CD4-positive, alpha-beta T cell treated with Interleukin-12 subunit alpha and Interleukin-12 subunit beta, for 1 hour (primary cell): ENCODE results near the gene CDS2.
A peak's percentile ranks its signal among the peaks of the same experiment; 100 is the strongest.
"Not testable (repeated sequence)": the region's sequence is repeated elsewhere in the genome, so short reads cannot be mapped to it uniquely, and the experiment has no call there.

Experiments
- DNase-seq: peaks from one replicate; pipeline ENCODE4 v3.0.0-alpha.2; 2020

Gene CDS2

DNA sequence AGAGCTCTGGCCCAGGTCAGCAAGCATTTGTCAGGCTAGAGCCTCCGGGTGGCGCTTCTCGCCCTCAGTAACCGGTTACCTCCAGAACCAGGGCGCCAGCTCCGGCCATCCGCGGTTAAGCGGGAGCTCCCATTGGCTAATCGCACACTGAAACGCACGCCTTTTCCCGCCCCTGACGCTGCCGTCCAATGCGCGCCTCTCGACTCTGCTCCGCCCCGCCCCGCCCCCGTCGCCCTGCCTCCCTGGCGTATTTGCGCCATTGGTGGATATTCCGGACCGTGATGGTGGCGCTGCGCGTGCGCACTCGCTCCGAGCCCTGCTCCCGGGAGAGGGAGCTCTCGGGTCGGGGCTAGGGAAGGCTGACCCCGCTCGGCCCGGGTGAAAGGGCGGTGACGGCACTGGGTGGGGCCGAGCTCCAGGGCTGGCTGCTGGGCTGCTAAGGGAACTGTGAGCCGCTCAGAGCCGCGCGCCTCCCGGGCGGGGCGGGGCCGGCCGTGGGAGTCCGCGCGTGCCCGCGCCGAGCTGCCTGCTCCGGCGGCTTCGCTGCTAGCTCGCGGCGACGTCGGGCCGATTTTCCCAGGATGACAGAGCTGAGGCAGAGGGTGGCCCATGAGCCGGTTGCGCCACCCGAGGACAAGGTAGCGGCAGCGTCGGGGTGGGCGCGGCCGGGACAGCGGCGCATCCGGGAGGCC, at the start of gene CDS2:
TSS of gene CDS2 (plus strand) at position 497 of the 692 bp plus-strand sequence. CDS start at position 582, 85 bp downstream.
- DNase-seq = peak; percentile 100

DNA sequence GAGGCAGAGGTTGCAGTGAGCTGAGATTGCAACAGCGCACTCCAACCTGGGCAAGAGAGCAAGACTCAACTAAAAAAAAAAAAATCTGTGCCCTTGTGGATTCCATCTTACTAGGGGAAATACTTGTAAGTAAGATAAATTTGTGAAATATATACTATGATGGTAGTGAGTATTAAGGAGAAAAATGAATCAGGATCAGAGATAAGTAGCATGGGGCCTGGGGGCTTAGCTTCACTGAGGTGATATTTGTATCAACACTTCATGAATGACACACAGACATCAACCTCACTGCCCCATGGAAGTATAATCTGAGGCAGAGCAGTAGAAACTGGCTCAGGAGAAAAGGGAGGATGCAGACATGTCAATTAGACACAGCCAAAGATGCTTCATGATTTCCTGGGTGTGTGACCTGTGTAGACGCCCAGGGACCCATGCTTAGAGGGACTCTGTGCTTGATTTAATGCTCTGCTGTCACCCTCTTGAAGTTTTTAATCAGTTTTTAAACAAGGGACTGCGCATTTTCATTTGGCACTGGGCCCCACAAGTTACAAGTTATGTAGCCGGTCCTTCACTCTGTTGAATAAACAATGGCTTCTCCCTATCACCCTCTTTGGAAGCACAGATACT, 48.9 kb upstream of the CDS2 start:
- peak; percentile 20 for DNase-seq

DNA sequence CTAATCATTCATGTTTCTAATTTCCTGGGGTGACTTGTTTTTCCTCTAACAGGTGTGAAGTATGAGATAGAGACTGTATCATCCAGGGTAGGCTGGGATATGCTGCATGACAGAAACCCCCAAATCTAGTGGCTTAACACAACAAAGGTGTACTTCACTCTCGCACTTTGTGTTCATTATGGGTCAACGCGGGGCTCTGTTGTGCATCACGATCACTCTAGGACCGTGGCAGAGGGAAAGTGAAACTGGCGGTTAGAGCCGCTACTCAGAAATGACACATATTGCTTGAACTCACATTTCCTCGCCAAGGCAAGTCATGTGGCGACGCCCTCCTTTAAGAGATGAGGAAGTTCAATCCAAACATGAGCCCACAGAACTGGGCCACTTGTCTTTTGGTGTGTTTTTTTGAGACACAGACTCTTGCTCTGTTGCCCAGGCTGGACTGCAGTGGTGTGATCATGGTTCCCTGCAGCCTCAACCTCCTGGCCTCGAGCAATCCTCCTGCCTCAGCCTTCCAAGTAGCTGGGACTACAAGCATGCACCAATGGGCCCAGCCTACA, 48.3 kb upstream of the CDS2 start:
- peak; percentile 80 for DNase-seq

DNA sequence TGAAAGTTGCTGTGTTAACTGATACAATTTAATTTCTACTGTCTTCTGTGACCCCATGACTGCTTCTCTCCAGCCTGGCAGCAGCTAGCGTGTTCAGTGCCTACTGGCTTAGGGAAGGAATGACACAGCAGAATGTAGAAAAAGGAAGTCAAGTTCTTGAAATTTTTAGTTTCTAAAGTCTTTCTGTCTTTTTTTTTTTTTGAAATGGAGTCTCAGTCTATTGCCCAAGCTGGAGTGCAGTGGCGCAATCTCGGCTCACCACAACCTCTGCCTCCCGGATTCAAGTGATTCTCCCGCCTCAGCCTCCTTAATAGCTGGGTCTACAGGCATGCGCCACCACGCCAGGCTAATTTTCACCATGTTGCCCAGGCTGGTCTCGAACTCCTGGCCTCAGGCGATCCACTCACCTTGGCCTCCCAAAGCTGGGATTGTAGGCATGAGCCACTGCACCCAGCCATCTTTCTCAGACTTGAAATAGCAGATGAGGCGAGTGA, 46.4 kb upstream of the CDS2 start:
- peak; percentile 14 for DNase-seq

DNA sequence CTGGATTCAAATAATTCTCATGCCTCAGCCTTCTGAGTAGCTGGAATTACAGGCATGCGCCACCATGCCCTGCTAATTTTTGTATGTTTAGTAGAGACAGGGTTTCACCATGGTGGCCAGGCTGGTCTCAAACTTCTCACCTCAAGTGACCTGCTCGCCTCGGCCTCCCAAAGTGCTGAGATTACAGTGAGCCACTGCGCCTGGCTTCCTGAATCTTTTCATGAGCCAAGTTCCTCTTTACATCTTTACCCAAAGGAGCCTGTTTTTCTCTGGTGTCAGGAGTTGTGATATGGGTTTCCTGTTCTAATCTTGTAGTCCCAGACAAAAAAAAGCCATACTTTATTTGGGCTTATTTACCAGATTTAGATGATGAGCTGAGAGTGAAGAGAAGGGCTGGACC, 41.4 kb upstream of the CDS2 start:
- no peak for DNase-seq

DNA sequence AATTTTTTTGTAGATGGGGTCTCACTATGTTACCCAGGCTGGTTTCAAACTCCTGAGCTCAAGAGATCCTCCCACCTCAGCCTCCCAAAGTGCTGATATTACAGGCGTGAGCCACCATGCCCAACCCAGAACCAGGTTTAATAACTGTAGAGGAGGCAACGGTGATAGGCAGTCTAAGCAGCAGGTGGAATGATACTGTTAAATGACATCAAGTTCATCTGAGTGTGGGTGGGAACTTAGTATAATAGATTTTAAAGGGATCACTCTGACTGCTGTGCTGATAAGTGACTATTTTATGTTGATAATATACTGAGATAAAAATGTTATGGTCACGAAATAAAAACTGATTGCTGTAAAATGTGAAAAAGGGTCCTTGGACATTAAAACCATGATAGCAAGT, 38.1 kb upstream of the CDS2 start:
- no peak for DNase-seq

DNA sequence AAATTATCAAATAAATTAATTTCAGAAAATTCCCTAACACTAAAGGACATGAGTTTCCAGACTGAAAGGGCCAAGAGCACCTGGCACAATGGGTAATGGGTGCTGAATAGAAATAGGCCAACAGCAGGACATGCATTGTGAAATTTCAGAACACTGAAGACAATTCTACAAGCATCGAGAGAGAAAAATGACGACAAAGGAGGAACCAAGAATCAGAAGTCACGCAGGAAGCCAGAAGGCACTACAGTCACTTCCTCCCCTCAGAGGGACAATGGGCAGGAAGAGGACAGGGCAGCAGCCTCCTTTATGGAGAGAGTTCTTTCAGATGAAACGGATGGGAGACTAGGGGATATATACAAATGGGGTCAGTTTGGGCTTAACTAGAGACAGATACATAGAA, 36.6 kb upstream of the CDS2 start:
- peak; percentile 39 for DNase-seq

DNA sequence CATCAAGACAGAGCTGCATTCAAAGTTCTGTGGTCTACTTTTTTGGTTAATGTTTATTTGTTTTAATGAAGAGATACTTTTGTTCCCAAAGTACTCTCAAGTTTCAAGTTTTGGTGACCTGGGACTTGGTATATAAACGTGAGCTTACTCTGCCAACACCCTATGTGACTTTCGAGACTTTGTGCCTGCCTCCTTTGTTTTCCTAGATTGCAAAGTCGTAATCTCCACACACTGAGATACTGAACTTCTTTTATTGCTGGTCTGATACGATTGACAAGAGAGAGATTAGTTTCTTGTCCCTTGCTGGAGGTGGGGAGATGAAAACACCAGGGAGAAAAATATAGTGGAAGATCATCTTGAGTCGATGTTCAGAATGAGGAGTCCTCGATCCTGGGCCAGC, 34.9 kb upstream of the CDS2 start:
- DNase-seq = no peak

DNA sequence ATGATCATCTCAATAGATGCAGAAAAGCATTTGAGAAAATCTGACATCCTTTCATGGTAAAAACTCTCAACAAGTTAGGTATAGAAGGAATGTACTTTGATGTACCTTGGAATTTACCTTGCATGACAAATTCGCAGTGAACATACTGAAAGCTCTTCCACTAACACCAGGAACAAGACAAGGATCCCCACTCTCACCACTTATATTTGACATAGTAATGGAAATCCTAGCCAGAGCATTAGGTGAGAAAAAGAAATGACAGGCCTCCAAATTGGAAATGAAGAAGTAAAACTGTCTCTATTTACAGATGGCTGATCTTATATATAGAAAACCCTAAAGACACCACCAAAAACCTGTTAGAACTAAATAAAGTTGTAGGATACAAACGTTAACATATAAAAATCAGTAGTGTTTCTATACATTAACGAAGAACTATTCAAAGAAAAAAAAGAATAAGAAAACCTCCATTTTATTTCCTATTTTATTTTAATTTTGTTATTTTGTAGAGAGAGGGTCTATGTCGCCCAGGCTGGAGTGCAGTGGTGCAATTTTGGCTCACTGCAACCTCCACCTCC, 34.0 kb upstream of the CDS2 start:
- no peak for DNase-seq

DNA sequence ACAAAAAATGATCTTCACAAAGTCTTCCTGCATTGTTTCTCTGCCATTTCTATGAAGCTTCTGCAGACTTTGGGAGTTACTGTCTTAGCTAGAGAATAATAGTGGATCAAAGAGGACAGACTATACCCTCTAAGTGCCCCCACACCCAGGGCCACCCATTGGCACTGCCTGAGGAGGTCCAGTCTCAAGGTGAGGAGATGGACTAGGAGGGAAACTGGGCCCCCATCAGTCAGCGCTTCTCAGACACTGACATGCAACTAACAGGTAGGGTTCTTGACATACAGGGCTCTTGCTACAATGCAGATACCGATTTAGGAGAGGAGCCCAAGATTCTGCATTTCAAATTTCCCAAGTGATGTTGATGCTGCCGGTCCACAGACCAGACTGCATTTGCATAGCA, 31.4 kb upstream of the CDS2 start:
- no peak for DNase-seq

DNA sequence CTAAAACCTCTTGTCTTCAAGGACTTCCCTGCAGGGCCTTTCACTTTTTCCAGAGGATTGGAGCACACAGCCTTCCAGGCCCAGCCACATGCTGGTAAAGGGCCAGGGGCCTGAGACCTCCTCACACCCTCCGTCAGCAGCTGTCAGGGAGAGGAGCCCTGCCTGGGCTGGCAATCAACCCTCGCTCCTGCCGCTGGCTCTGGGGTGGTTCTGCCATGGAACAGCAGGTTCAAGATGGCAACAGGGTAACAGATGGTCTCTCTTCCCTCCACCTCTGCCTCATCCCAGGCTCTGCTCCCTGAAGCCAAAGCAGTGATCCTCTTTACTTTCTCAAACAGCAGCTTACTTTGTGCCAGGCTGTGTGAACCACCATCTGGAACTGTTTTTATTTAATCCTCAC, 30.9 kb upstream of the CDS2 start:
- DNase-seq = no peak

DNA sequence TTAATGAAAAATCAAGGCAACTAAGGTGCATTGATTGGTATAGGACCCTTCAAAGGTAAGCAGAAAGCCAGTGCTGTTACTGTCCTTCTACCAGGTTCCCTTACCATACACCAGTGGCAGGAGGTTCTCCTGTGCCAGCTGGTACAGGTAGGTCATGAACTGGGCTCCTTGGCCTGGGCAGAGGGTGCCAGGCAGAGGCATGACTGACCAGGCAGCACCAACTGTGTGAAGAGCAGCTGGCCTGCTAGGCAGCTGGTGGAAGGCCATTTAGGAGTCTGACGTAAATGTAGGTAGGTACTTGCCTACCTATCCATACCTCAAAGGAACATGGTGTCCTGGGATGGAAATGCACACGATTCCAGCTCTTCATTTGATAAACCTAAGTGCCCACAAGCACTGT, 30.3 kb upstream of the CDS2 start:
- DNase-seq = no peak

DNA sequence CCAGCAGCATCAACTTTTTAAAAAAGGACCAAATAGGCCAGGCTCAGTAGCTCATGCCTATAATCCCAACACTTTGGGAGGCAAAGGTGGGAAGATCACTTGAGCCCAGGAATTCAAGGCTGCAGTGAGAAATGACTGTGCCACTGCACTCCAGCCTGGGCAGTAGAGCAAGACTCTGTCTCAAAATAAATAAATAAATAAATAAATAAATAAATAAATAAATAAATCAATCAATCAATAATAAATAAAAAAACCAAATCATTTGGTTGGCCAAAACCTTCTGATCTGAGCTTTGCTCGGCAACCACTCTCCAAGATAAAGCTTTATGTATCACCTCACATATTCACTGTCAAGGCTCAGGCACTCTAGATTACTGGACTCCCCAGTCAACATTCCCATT, 27.8 kb upstream of the CDS2 start:
- not testable (repeated sequence) for DNase-seq

DNA sequence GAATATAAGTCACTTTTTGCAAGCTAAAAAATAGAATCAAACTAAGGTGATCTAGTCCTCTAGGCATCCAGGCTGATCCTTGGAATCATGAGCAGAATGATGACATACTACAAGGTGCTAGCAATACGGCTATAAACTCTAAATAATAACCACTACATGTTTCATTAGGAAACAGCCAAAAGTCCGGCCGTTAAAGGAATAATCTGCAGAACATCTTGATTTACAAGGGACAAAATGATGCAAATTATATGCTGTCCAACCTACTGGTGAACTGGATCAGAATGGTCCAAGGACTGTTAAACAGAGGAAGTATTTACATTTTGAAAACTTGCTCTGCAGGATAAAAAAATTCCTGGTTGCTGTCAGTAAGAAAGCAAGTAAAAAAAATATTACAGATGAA, 26.9 kb upstream of the CDS2 start:
- DNase-seq = not testable (repeated sequence)

DNA sequence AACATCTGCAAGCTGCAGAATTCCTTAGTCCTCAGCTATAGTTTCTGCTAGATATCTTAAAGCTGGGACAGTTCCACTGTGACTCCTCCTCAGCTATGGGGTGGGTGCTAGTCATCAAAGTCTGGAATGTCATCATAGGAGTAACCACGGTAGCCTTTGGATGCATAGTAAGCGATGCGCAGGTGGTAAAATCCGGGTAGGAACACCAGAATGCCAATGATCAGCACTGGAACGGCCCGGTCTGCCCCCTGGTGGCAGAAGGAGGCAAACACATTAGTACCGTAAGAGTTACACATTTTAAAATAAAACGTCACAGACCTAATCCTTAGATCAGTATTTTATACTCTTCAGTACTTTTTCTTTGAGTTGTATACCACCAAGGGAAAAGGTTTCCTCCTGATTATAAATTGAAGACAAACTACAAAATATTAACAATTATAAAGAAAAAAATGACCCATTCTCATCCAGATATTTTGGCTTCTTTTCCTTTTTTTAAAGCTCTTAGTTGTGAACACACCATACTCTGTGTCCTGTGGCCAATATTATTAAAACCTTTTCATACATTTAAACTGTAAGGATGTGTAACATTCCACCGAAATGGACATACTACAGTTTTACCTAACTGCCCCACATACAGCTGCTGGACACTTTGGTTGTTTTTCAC, 26.0 kb upstream of the CDS2 start:
- peak; percentile 78 for DNase-seq

DNA sequence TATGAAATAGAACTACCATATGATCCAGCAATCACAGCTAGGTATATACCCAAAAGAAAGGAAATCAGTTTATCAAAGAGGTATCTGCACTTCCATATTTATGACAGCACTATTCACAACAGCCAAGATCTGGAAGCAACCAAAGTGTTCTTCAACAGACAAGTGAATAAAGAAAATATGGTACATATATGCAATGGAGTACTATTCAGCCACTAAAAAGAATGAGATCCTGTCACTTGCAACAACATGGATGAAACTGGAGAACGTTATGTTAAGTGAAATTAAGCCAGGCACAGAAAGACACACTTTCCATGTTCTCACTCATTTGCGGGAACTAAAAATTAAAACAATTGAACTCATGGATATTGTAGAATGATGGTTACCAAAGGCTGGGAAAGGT, 22.3 kb upstream of the CDS2 start:
- no peak for DNase-seq

DNA sequence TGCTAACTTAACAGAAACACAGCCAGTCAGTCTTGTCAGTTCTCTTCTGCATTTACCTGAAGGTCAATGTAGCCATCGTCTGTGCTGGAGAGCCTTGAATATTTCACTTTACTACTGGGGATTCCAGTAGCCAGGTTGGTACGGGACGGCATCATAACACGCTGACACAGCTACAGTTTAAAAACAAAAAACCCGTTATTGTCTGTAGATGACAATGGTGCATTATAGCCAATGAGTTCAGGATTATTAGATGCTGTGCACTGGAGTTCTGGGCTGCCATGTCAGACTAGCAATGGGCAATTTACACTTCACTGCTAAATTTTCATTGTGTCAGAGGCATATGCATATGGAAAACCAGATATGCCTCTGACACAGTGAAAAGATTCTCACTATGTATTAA, 17.5 kb upstream of the CDS2 start:
- no peak for DNase-seq

DNA sequence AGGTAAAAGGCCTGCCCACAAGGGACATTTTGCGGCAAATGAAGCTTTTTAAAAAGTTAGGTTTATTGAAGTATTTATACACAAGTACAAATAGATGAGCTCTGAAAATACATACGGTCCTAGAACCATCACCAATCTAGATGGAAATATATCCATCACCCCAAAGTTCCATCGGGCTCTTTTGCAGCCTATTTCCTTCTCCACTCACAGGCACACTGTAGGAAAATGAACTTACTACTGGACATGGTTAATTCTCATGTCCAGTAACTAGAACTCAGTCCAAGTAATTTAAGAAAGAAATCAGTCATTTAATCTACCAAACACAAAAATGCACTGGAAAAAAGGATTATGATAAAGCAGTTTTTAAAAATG, 13.2 kb upstream of the CDS2 start:
- DNase-seq = no peak

DNA sequence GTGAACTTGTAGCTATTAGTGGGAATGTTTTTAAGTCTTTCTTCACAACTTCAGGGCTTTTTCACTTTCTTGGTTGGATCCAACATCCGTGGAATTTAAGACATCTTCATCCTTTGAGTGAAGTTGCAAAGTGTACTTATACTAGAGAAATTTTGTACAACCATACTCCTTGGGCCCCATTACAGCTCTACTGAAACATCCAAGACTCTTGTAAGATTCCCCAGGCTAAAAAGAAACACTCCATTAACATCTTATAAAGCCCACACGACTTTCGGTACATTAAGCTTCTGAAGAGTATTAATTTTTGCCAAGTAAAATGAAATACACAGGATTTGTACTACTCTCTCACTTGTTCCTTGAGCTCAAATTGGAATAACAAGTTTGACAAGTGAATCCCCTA, 12.4 kb upstream of the CDS2 start:
- no peak for DNase-seq

DNA sequence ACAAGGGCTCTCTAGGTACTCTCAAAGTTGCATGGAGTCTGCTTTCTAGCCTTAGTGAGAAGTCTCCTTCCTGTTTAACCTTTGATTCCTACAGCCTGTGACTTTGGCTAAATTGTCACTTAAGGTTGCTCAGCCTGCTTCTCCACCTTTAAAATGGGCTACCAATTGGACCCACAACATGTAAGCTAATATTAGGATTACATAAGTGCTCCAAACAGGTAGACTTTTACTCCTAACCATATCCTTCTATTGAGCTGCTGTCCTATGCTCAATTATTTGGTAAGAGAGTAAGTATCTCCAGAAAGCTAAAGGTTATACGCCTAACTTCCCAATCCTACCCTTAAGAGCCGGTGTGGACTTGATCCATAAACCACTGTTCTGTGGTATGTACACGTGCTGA, 9.9 kb upstream of the CDS2 start:
- DNase-seq = no peak

DNA sequence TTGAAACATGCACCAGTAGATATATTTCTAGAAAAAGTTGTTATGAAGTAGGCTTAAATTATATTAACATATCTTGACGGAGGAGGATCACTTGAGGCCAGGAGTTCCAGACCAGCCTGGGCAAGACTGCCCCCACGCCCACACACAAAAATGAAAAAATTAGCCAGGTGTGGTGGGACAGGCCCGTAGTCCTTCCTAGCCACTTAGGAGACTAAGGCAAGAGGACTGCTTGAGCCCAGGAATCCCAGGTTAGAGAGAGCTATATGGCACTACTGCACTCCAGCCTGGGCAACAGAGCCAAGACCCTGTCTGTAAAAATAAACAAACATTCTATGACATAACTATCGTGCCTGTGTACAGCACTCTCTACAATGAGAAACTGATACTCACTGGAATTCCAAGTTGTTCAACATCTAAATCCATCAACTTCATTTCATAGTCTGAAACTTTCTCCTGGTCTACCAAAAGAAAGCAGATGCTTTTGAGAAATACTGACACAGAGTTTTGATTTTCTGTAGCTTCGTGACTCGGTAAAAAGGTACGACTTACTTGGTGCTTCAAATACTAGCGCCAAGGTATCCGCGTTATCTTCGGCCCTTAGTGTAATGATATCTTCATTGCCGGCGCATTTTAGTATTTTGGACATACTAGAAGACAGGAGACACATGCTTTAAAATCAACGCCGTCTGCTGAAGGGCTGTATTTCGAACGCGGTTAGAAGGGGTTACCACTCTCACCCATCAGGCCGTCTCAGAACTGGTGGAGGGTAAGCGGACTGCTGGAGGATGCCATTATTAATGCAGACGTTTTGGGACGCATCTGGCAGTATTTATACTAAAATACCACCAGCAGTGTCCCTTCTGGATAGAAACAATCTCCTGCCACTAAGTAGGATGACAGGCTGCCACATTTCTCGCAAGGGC, 8.3 kb upstream of the CDS2 start:
- DNase-seq = no peak

DNA sequence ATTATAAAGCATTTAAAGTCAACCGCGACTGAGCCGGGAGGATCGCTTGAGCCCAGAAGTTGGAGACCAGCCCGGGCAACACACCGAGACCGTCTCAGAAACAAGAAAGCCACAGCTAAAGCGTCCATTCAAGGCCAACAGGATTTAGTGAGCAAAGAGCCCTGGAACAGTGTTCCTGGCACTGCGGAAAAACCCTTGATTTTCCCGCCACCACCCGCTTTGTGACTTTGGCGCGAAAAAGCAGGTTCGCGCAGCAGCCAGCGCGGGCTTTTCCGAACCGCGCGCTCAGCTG, 7.7 kb upstream of the CDS2 start:
- DNase-seq = no peak
